ENCODE measurements around the gene CAST. TPM values are rescaled to one million over a fixed set of nuclear protein-coding genes. Genes with fewer than 3 reads are reported as not detected.
A peak's percentile ranks its signal among the peaks of the same experiment; 100 is the strongest.
"Not testable (repeated sequence)": the region's sequence is repeated elsewhere in the genome, so short reads cannot be mapped to it uniquely, and the experiment has no call there.

CAST gene
- total RNA-seq, 1 donor from 2014 or later = 87.2 TPM

- no peak overlapping the region for H3K4me3 ChIP-seq (ENCODE audit: low read length in 3 of 3)
- H3K36me3 ChIP-seq (ENCODE audit: control insufficient read depth in 3 of 3, insufficient read depth in 3 of 3, low read length in 3 of 3) = peaks cover 7 to 32% (median 29%) of the 10 kb centered on the region in 3 donors
- peaks cover 3 to 16% (median 4%) of the 10 kb centered on the region in 3 donors for H3K4me1 ChIP-seq (ENCODE audit: control insufficient read depth in 3 of 3, insufficient read depth in 3 of 3, low read length in 3 of 3)
- no peak overlapping the region for H3K9ac ChIP-seq (ENCODE audit: low read depth in 1 of 3, low read length in 3 of 3)
- H3K27me3 ChIP-seq (ENCODE audit: control insufficient read depth in 3 of 3, insufficient read depth in 3 of 3, low read length in 3 of 3) = no peaks in the 10 kb centered on the region
- H3K9me3 ChIP-seq (ENCODE audit: control insufficient read depth in 3 of 3, low read length in 3 of 3) = no peaks in the 10 kb centered on the region
- no peak overlapping the region for H3K27ac ChIP-seq (ENCODE audit: low read depth, low read length)
These were observed 72.7 kb downstream of the CAST start for GRCh38 chr5:96734871-96735325.

DNA sequence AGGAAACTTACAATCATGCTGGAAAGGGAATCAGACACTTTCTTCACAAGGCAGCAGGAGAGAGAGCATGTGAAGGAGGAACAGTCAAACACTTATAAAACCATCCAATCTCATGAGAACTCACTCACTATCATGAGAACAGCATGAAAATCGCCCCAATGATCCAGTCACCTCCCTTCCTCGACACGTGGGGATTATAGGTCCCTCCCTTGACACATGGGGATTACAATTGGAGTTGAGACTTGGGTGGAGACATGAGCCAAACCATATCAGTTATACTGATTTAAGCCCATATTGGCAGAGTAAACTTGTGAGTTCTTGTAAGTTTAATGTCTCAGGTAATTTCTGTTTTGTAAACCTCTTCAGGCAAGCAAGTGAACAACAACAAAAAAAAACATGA lies 74.8 kb downstream of the CAST start:
- Histone ChIP-seq H3K9me3 (ENCODE audit: control insufficient read depth in 3 of 3, low read length in 3 of 3) (no peaks in the 10 kb centered on the region), H3K36me3 (ENCODE audit: control insufficient read depth in 3 of 3, insufficient read depth in 3 of 3, low read length in 3 of 3) (peaks cover 15 to 46% (median 40%) of the 10 kb centered on the region in 3 donors)

GRCh38 chr5:96741106-96741505 lies 78.9 kb downstream of the CAST start:
- Histone ChIP-seq H3K9ac (ENCODE audit: low read depth in 1 of 3, low read length in 3 of 3) (no peak overlapping the region), H3K9me3 (ENCODE audit: control insufficient read depth in 3 of 3, low read length in 3 of 3) (no peaks in the 10 kb centered on the region), H3K36me3 (ENCODE audit: control insufficient read depth in 3 of 3, insufficient read depth in 3 of 3, low read length in 3 of 3) (peaks cover 36 to 76% (median 75%) of the 10 kb centered on the region in 3 donors), H3K27ac (ENCODE audit: low read depth, low read length) (no peak overlapping the region), H3K27me3 (ENCODE audit: control insufficient read depth in 3 of 3, insufficient read depth in 3 of 3, low read length in 3 of 3) (no peaks in the 10 kb centered on the region), H3K4me3 (ENCODE audit: low read length in 3 of 3) (no peak overlapping the region), H3K4me1 (ENCODE audit: control insufficient read depth in 3 of 3, insufficient read depth in 3 of 3, low read length in 3 of 3) (peaks cover 0 to 10% (median 3%) of the 10 kb centered on the region in 3 donors)

More for the DNA sequence above, 74.8 kb downstream of the CAST start:
- H3K4me3 ChIP-seq (ENCODE audit: low read length in 3 of 3) = no peak overlapping the region
- no peak overlapping the region for H3K27ac ChIP-seq (ENCODE audit: low read depth, low read length)
- peaks cover 3 to 16% (median 4%) of the 10 kb centered on the region in 3 donors for H3K4me1 ChIP-seq (ENCODE audit: control insufficient read depth in 3 of 3, insufficient read depth in 3 of 3, low read length in 3 of 3)
- H3K9ac ChIP-seq (ENCODE audit: low read depth in 1 of 3, low read length in 3 of 3) = peak overlapping the region in 1 of 3 donors; percentile 28
- H3K27me3 ChIP-seq (ENCODE audit: control insufficient read depth in 3 of 3, insufficient read depth in 3 of 3, low read length in 3 of 3) = no peaks in the 10 kb centered on the region

GRCh38 chr5:96741891-96742309 lies 79.7 kb downstream of the CAST start:
- H3K27me3 ChIP-seq (ENCODE audit: control insufficient read depth in 3 of 3, insufficient read depth in 3 of 3, low read length in 3 of 3) = no peaks in the 10 kb centered on the region
- H3K4me1 ChIP-seq (ENCODE audit: control insufficient read depth in 3 of 3, insufficient read depth in 3 of 3, low read length in 3 of 3) = peaks cover 0 to 10% (median 2%) of the 10 kb centered on the region in 3 donors
- no peak overlapping the region for H3K4me3 ChIP-seq (ENCODE audit: low read length in 3 of 3)
- H3K9ac ChIP-seq (ENCODE audit: low read depth in 1 of 3, low read length in 3 of 3) = no peak overlapping the region
- peaks cover 38 to 84% (median 74%) of the 10 kb centered on the region in 3 donors for H3K36me3 ChIP-seq (ENCODE audit: control insufficient read depth in 3 of 3, insufficient read depth in 3 of 3, low read length in 3 of 3)
- no peaks in the 10 kb centered on the region for H3K9me3 ChIP-seq (ENCODE audit: control insufficient read depth in 3 of 3, low read length in 3 of 3)
- no peak overlapping the region for H3K27ac ChIP-seq (ENCODE audit: low read depth, low read length)

DNA sequence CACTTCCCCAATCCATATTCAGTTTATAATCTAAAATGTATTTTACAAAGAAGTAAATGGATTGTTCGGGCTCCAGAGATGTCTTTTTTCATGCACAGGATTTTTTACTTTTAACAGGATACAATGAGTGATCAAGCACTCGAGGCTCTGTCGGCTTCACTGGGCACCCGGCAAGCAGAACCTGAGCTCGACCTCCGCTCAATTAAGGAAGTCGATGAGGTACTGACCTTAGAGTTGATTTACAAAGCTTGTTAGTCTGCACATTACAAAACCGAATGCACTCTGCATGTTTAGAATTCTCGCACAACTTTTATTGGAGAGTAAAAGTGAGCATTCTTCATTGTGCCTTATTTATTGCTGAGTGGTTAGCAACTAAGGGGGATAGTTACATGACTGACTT lies 80.4 kb downstream of the CAST start:
- peaks cover 39 to 86% (median 71%) of the 10 kb centered on the region in 3 donors for H3K36me3 ChIP-seq (ENCODE audit: control insufficient read depth in 3 of 3, insufficient read depth in 3 of 3, low read length in 3 of 3)
- H3K9me3 ChIP-seq (ENCODE audit: control insufficient read depth in 3 of 3, low read length in 3 of 3) = no peaks in the 10 kb centered on the region
- peaks cover 0 to 13% (median 0%) of the 10 kb centered on the region in 3 donors for H3K4me1 ChIP-seq (ENCODE audit: control insufficient read depth in 3 of 3, insufficient read depth in 3 of 3, low read length in 3 of 3)

DNA sequence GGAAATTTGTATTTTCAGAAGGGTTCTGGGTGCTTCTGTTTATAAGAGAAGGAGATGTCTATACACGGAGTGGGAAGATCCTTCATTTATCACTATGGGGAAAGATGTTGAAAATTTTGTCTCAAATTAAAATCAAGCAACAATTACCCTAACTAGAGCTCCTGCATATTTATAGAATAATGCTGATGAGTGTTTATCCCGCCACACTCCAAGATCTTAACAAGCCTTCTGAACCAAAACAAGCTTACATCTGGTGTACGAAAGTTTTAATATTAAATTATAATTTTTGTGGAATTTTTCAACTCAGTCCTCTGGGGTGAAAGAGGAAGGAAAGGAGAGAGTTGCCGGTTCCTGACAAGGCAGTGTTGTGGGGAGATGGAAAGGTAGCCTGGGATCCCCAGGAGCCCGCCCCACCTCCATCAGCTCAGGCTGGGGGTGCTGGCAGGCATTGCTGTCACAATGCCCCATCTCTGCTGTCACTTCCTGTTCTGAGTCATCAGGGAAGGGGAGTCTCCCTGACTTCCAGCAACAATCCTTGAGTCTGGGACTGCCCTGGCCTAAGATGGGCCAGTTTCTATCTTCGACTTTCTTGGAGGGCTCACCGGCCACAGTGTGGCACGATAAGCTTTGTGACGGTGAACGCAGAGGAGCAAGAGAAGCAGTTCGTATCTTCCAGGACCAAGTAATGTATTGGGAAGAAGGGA lies 81.0 kb downstream of the CAST start:
- Histone ChIP-seq H3K27ac (ENCODE audit: low read depth, low read length) (peak overlapping the region; percentile 20), H3K36me3 (ENCODE audit: control insufficient read depth in 3 of 3, insufficient read depth in 3 of 3, low read length in 3 of 3) (peaks cover 40 to 81% (median 71%) of the 10 kb centered on the region in 3 donors), H3K4me1 (ENCODE audit: control insufficient read depth in 3 of 3, insufficient read depth in 3 of 3, low read length in 3 of 3) (peaks cover 0 to 15% (median 0%) of the 10 kb centered on the region in 3 donors), H3K27me3 (ENCODE audit: control insufficient read depth in 3 of 3, insufficient read depth in 3 of 3, low read length in 3 of 3) (no peaks in the 10 kb centered on the region), H3K4me3 (ENCODE audit: low read length in 3 of 3) (no peak overlapping the region), H3K9ac (ENCODE audit: low read depth in 1 of 3, low read length in 3 of 3) (no peak overlapping the region), H3K9me3 (ENCODE audit: control insufficient read depth in 3 of 3, low read length in 3 of 3) (no peaks in the 10 kb centered on the region)

More for the DNA sequence above, 80.4 kb downstream of the CAST start:
- Histone ChIP-seq H3K9ac (ENCODE audit: low read depth in 1 of 3, low read length in 3 of 3) (no peak overlapping the region), H3K27ac (ENCODE audit: low read depth, low read length) (no peak overlapping the region), H3K4me3 (ENCODE audit: low read length in 3 of 3) (no peak overlapping the region), H3K27me3 (ENCODE audit: control insufficient read depth in 3 of 3, insufficient read depth in 3 of 3, low read length in 3 of 3) (no peaks in the 10 kb centered on the region)

DNA sequence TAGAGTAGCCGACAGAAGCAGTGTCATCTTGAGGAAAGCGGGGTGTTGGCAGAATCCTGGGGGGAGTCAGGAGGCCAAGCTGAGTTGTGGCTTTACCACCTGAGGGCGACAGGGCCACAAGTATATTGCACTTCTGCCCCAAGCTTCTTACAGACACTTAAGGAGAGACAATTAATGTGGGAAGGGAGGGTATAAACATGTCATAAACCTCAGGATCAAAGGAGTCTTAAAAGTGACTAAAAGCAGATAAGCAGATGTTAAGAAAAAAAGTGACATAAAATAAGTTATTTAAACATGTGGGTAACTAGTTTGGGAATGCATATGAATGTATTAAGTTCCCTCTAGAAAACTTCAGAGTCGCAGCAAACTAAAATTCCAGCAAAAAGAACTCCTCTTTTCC lies 81.6 kb downstream of the CAST start:
- peak overlapping the region; percentile 20 for H3K27ac ChIP-seq (ENCODE audit: low read depth, low read length)
- no peak overlapping the region for H3K4me3 ChIP-seq (ENCODE audit: low read length in 3 of 3)
- peaks cover 0 to 15% (median 0%) of the 10 kb centered on the region in 3 donors for H3K4me1 ChIP-seq (ENCODE audit: control insufficient read depth in 3 of 3, insufficient read depth in 3 of 3, low read length in 3 of 3)
- no peak overlapping the region for H3K9ac ChIP-seq (ENCODE audit: low read depth in 1 of 3, low read length in 3 of 3)
- peaks cover 43 to 82% (median 75%) of the 10 kb centered on the region in 3 donors for H3K36me3 ChIP-seq (ENCODE audit: control insufficient read depth in 3 of 3, insufficient read depth in 3 of 3, low read length in 3 of 3)
- no peaks in the 10 kb centered on the region for H3K27me3 ChIP-seq (ENCODE audit: control insufficient read depth in 3 of 3, insufficient read depth in 3 of 3, low read length in 3 of 3)
- no peaks in the 10 kb centered on the region for H3K9me3 ChIP-seq (ENCODE audit: control insufficient read depth in 3 of 3, low read length in 3 of 3)

DNA sequence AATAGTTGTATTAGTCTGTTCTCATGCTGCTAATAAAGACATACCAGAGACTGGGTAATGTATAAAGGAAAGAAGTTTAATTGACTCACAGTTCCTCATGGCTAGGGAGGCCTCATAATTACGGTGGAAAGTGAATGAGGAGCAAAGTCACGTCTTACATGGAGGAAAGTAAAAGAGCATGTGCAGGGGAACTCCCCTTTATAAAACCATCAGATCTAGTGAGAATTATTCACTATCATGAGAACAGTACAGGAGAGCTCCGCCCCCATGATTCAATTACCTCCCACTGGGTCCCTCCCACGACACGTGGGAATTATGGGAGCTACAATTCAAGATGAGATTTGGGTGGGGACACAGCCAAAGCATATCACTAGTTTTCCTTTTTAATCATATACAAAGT lies 82.0 kb downstream of the CAST start:
- H3K9ac ChIP-seq (ENCODE audit: low read depth in 1 of 3, low read length in 3 of 3); H3K9me3 ChIP-seq (ENCODE audit: control insufficient read depth in 3 of 3, low read length in 3 of 3); H3K27me3 ChIP-seq (ENCODE audit: control insufficient read depth in 3 of 3, insufficient read depth in 3 of 3, low read length in 3 of 3); H3K4me3 ChIP-seq (ENCODE audit: low read length in 3 of 3): not testable (repeated sequence)
- peaks cover 0 to 15% (median 0%) of the 10 kb centered on the region in 3 donors for H3K4me1 ChIP-seq (ENCODE audit: control insufficient read depth in 3 of 3, insufficient read depth in 3 of 3, low read length in 3 of 3)
- H3K27ac ChIP-seq (ENCODE audit: low read depth, low read length) = peak overlapping the region; percentile 20
- peaks cover 42 to 83% (median 75%) of the 10 kb centered on the region in 3 donors for H3K36me3 ChIP-seq (ENCODE audit: control insufficient read depth in 3 of 3, insufficient read depth in 3 of 3, low read length in 3 of 3)

GRCh38 chr5:96745025-96745424 lies 82.8 kb downstream of the CAST start:
- Histone ChIP-seq H3K27ac (ENCODE audit: low read depth, low read length) (no peak overlapping the region), H3K4me3 (ENCODE audit: low read length in 3 of 3) (no peak overlapping the region), H3K4me1 (ENCODE audit: control insufficient read depth in 3 of 3, insufficient read depth in 3 of 3, low read length in 3 of 3) (peaks cover 0 to 15% (median 0%) of the 10 kb centered on the region in 3 donors), H3K27me3 (ENCODE audit: control insufficient read depth in 3 of 3, insufficient read depth in 3 of 3, low read length in 3 of 3) (no peaks in the 10 kb centered on the region), H3K9me3 (ENCODE audit: control insufficient read depth in 3 of 3, low read length in 3 of 3) (no peaks in the 10 kb centered on the region), H3K36me3 (ENCODE audit: control insufficient read depth in 3 of 3, insufficient read depth in 3 of 3, low read length in 3 of 3) (peaks cover 41 to 80% (median 76%) of the 10 kb centered on the region in 3 donors), H3K9ac (ENCODE audit: low read depth in 1 of 3, low read length in 3 of 3) (no peak overlapping the region)

DNA sequence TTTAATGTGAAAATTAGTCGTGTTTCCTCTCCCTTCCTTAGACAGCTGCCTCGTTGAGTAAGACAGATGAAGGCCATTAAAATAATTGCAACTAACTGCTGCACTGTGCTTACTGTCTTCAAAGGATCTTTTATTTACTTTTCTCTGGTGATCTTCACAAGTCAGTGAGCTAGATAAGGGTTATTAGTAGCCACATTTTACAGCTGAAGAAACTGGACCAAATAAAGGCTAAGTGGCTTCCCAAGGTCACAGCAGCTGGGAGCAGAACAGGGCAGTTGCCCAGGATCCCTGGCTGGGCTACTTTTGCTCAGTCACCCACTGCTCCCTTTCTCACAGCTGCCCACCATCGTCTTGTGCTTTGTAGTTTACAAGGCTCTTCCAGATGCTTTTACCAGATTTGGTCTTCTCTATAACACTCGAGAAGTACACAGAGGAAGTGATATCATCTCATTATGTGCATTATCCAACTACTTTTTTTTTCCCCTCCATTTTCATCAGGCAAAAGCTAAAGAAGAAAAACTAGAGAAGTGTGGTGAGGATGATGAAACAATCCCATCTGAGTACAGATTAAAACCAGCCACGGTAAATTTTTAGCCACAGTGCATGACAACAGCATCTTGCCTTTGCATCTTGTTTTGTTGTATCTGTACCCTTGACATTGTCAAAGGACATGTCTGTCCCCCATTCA lies 83.8 kb downstream of the CAST start:
- H3K9ac ChIP-seq (ENCODE audit: low read depth in 1 of 3, low read length in 3 of 3) = no peak overlapping the region
- H3K27me3 ChIP-seq (ENCODE audit: control insufficient read depth in 3 of 3, insufficient read depth in 3 of 3, low read length in 3 of 3) = no peaks in the 10 kb centered on the region
- H3K9me3 ChIP-seq (ENCODE audit: control insufficient read depth in 3 of 3, low read length in 3 of 3) = no peaks in the 10 kb centered on the region
- no peak overlapping the region for H3K4me3 ChIP-seq (ENCODE audit: low read length in 3 of 3)
- H3K36me3 ChIP-seq (ENCODE audit: control insufficient read depth in 3 of 3, insufficient read depth in 3 of 3, low read length in 3 of 3) = peaks cover 45 to 78% (median 76%) of the 10 kb centered on the region in 3 donors
- H3K27ac ChIP-seq (ENCODE audit: low read depth, low read length) = peak overlapping the region; percentile 26
- H3K4me1 ChIP-seq (ENCODE audit: control insufficient read depth in 3 of 3, insufficient read depth in 3 of 3, low read length in 3 of 3) = peaks cover 0 to 15% (median 0%) of the 10 kb centered on the region in 3 donors

Measured in skeletal muscle tissue (tissue), 4 donors.